Activated CD4-positive, alpha-beta T cell treated with anti-CD3 and anti-CD28 coated beads for 4 hours (primary cell): ENCODE data around the gene AMTN.

Source experiments
- DNase-seq, 2 donors: peaks; one replicate each; pipeline ENCODE4 v3.0.0-alpha.2; 2020

The AMTN gene

GRCh38 chr4:70570796-70571195, 52.4 kb downstream of the AMTN start:
- no peak for DNase-seq

GRCh38 chr4:70571772-70572171, 53.4 kb downstream of the AMTN start:
- DNase-seq = no peak

- DNase-seq = no peak
These were observed 57.6 kb downstream of the AMTN start for GRCh38 chr4:70575964-70576363.

- DNase-seq = no peak
These were observed 59.0 kb downstream of the AMTN start for GRCh38 chr4:70577220-70577927.

- no peak for DNase-seq
These were observed 63.6 kb downstream of the AMTN start for GRCh38 chr4:70581980-70582379.
